Renal cortical epithelial cell (primary cell): ENCODE measurements around the gene QRFP. TPM values are rescaled to one million over a fixed set of nuclear protein-coding genes. Genes with fewer than 3 reads are reported as not detected.
"Not testable (repeated sequence)": the region's sequence is repeated elsewhere in the genome, so short reads cannot be mapped to it uniquely, and the experiment has no call there.

Experiments
- DNase-seq: peaks from one replicate; pipeline ENCODE4 v3.0.0-alpha.2; 2011; ENCODE audit warnings: low read depth
- total RNA-seq: library from RNA; depleted of rRNA; stranded (reverse); fragments of >200 nt; gene quantifications from 2 replicates; pipeline ENCODE4 v1.2.3, GENCODE V29; 2014

QRFP gene
- total RNA-seq, 1 donor from 2014 or later, result not detected

- DNase-seq, result no peak
These were observed 47.3 kb downstream of the QRFP start for GRCh38 chr9:130849356-130849755.

GRCh38 chr9:130848514-130848913 lies 48.1 kb downstream of the QRFP start:
- DNase-seq, result not testable (repeated sequence)

GRCh38 chr9:130847306-130848217 lies 49.0 kb downstream of the QRFP start:
- peak; percentile 98 for DNase-seq

GRCh38 chr9:130846487-130847305 lies 49.9 kb downstream of the QRFP start:
- peak; percentile 77 for DNase-seq

- no peak for DNase-seq
These were observed 50.6 kb downstream of the QRFP start for GRCh38 chr9:130845901-130846481.

GRCh38 chr9:130845254-130845653 lies 51.4 kb downstream of the QRFP start:
- no peak for DNase-seq

GRCh38 chr9:130844044-130844451 lies 52.6 kb downstream of the QRFP start:
- no peak for DNase-seq

GRCh38 chr9:130843049-130843908 lies 53.3 kb downstream of the QRFP start:
- no peak for DNase-seq

Other genes with a start within 250 kb of the QRFP start
- not detected in 2 replicates for gene PRDM12, start 232.2 kb downstream of the QRFP start, total RNA-seq
- gene EXOSC2, start 203.0 kb downstream of the QRFP start, total RNA-seq, result 23.8 and 37.2 TPM in 2 replicates
- 42.4 and 94.1 TPM in 2 replicates for gene ABL1, start 61.6 kb downstream of the QRFP start, total RNA-seq
- gene FIBCD1, start 42.4 kb upstream of the QRFP start, total RNA-seq, result 0.52 and 7.9 TPM in 2 replicates
- 0.05 TPM in 1 of 2 replicates, not detected in the other for gene LAMC3, start 112.4 kb upstream of the QRFP start, total RNA-seq
- gene AIF1L, start 199.7 kb upstream of the QRFP start, total RNA-seq, result 322 and 450 TPM in 2 replicates
- 11.5 and 40.6 TPM in 2 replicates for gene NUP214, start 228.8 kb upstream of the QRFP start, total RNA-seq